Measurements from ENCODE around the gene TMOD4. TPM values are rescaled to one million over a fixed set of nuclear protein-coding genes. Genes with fewer than 3 reads are reported as not detected.

Gene TMOD4
- total and polyA plus RNA-seq, 3 experiments from 2014 or later, result 1.0 to 3.7 (median 2.4) TPM

- peaks cover 0 to 4% (median 0%) of the 10 kb centered on the region in 3 donors for H3K4me1 Mint-ChIP-seq
- no peaks in the 10 kb centered on the region for H3K9me3 ChIP-seq (ENCODE audit: low read length)
- no peak for DNase-seq
- peak overlapping the region in 2 of 8 donors; percentile 82 to 95 for H3K27ac Mint-ChIP-seq
- ChIA-PET POLR2A (interaction anchor here (0.6 to 1.4 kb wide), 2 partner anchors 9 to 585 kb away, joined by 3 read pairs; partner anchors contain the start of genes LYSMD1 and SCNM1), CTCF (interaction anchor here (0.5 to 1.5 kb wide), 5 partner anchors 14 to 78 kb away, joined by 3 to 6 read pairs (median 3); partner anchors contain the start of gene VPS72)
- peaks cover 0 to 1% of the 10 kb centered on the region in 2 donors for H3K27me3 Mint-ChIP-seq
- H3K4me3 ChIP-seq (ENCODE audit: low read length), result no peak overlapping the region
- H3K36me3 Mint-ChIP-seq, result peaks cover 9 to 84% (median 26%) of the 10 kb centered on the region in 3 donors
- H3K36me3 ChIP-seq (ENCODE audit: insufficient read depth, low read length), result peaks cover 20% of the 10 kb centered on the region
- H3K27me3 ChIP-seq (ENCODE audit: insufficient read depth, low read length, poor library complexity, severe bottlenecking), result no peaks in the 10 kb centered on the region
- no peaks in the 10 kb centered on the region for H3K9me3 Mint-ChIP-seq
- no peak overlapping the region for H3K4me3 Mint-ChIP-seq
- H3K4me1 ChIP-seq (ENCODE audit: insufficient read depth, low read length), result no peaks in the 10 kb centered on the region
- H3K27ac ChIP-seq (ENCODE audit: low read depth, low read length), result no peak overlapping the region
Observed at GRCh38 chr1:151175041-151175741, 590 bp downstream of the TMOD4 start.

- Histone ChIP-seq H3K36me3 (ENCODE audit: insufficient read depth, low read length) (peaks cover 19% of the 10 kb centered on the region), H3K9me3 (ENCODE audit: low read length) (no peaks in the 10 kb centered on the region), H3K4me1 (ENCODE audit: insufficient read depth, low read length) (peaks cover 11% of the 10 kb centered on the region), H3K27me3 (ENCODE audit: insufficient read depth, low read length, poor library complexity, severe bottlenecking) (no peaks in the 10 kb centered on the region), H3K27ac (ENCODE audit: low read depth, low read length) (no peak overlapping the region), H3K4me3 (ENCODE audit: low read length) (no peak overlapping the region)
- no peaks in the 10 kb centered on the region for H3K9me3 Mint-ChIP-seq
- ChIA-PET POLR2A (no interaction called here), CTCF (interaction anchor here (1.2 to 1.9 kb wide), 3 partner anchors 15 to 72 kb away, joined by 3 to 6 read pairs (median 4); partner anchors contain the start of gene TNFAIP8L2)
- DNase-seq, result no peak
- H3K4me3 Mint-ChIP-seq, result peak overlapping the region in 1 of 7 donors; percentile 54
- H3K27me3 Mint-ChIP-seq, result peaks cover 0 to 1% of the 10 kb centered on the region in 2 donors
- H3K36me3 Mint-ChIP-seq, result peaks cover 5 to 78% (median 7%) of the 10 kb centered on the region in 3 donors
- H3K27ac Mint-ChIP-seq, result peak overlapping the region in 5 of 8 donors; percentile 10 to 77 (median 56)
- peaks cover 9 to 22% (median 12%) of the 10 kb centered on the region in 3 donors for H3K4me1 Mint-ChIP-seq
Observed at GRCh38 chr1:151171190-151171589, 4.6 kb downstream of the TMOD4 start.

GRCh38 chr1:151167116-151167515, 8.7 kb downstream of the TMOD4 start:
- peak overlapping the region; percentile 92 to 99 (median 95) for H3K4me3 Mint-ChIP-seq
- peaks cover 9% of the 10 kb centered on the region for H3K36me3 ChIP-seq (ENCODE audit: insufficient read depth, low read length)
- H3K9me3 ChIP-seq (ENCODE audit: low read length), result no peaks in the 10 kb centered on the region
- H3K9me3 Mint-ChIP-seq, result peaks cover 0 to 2% (median 0%) of the 10 kb centered on the region in 5 donors
- H3K27me3 Mint-ChIP-seq, result peaks cover 0 to 4% of the 10 kb centered on the region in 2 donors
- DNase-seq, result no peak
- no peaks in the 10 kb centered on the region for H3K27me3 ChIP-seq (ENCODE audit: insufficient read depth, low read length, poor library complexity, severe bottlenecking)
- H3K4me3 ChIP-seq (ENCODE audit: low read length), result peak overlapping the region; percentile 94
- peaks cover 0 to 62% (median 6%) of the 10 kb centered on the region in 3 donors for H3K36me3 Mint-ChIP-seq
- ChIA-PET CTCF (interaction anchor here (3.2 kb wide), 1 partner anchor 11 kb away, joined by 17 read pairs; the partner anchor contains the start of gene TNFAIP8L2), POLR2A (interaction anchor here (1.4 to 2.4 kb wide), 2 partner anchors 10 to 23 kb away, joined by 5 to 8 read pairs; partner anchors contain the start of genes TNFAIP8L2 and VPS72)
- H3K4me1 ChIP-seq (ENCODE audit: insufficient read depth, low read length), result peaks cover 28% of the 10 kb centered on the region
- peak overlapping the region in 6 of 8 donors; percentile 29 to 94 (median 82) for H3K27ac Mint-ChIP-seq
- peaks cover 31 to 52% (median 37%) of the 10 kb centered on the region in 3 donors for H3K4me1 Mint-ChIP-seq
- H3K27ac ChIP-seq (ENCODE audit: low read depth, low read length), result peak overlapping the region; percentile 78

GRCh38 chr1:151166505-151166956, 9.2 kb downstream of the TMOD4 start:
- H3K36me3 Mint-ChIP-seq, result peaks cover 0 to 65% (median 6%) of the 10 kb centered on the region in 3 donors
- ChIA-PET POLR2A (interaction anchor here (0.6 to 2.4 kb wide), 4 partner anchors 8 to 110 kb away, joined by 3 to 8 read pairs (median 4); partner anchors contain the start of genes TNFAIP8L2 and VPS72), CTCF (interaction anchor here (0.8 to 3.2 kb wide), 2 partner anchors 10 to 114 kb away, joined by 3 to 17 read pairs; partner anchors contain the start of gene TNFAIP8L2)
- H3K4me3 ChIP-seq (ENCODE audit: low read length), result peak overlapping the region; percentile 94
- peaks cover 0 to 2% (median 0%) of the 10 kb centered on the region in 5 donors for H3K9me3 Mint-ChIP-seq
- no peaks in the 10 kb centered on the region for H3K9me3 ChIP-seq (ENCODE audit: low read length)
- peaks cover 34% of the 10 kb centered on the region for H3K4me1 ChIP-seq (ENCODE audit: insufficient read depth, low read length)
- H3K27ac ChIP-seq (ENCODE audit: low read depth, low read length), result peak overlapping the region; percentile 78
- DNase-seq, result no peak
- H3K27me3 ChIP-seq (ENCODE audit: insufficient read depth, low read length, poor library complexity, severe bottlenecking), result no peaks in the 10 kb centered on the region
- H3K4me3 Mint-ChIP-seq, result peak overlapping the region; percentile 92 to 99 (median 95)
- H3K27ac Mint-ChIP-seq, result peak overlapping the region in 7 of 8 donors; percentile 91 to 99 (median 94)
- peaks cover 9% of the 10 kb centered on the region for H3K36me3 ChIP-seq (ENCODE audit: insufficient read depth, low read length)
- H3K27me3 Mint-ChIP-seq, result peaks cover 0 to 3% of the 10 kb centered on the region in 2 donors
- H3K4me1 Mint-ChIP-seq, result peaks cover 37 to 58% (median 43%) of the 10 kb centered on the region in 3 donors

GRCh38 chr1:151165738-151166504, 9.9 kb downstream of the TMOD4 start, which contains the start of the genes LYSMD1 and SCNM1:
Gene LYSMD1 (minus strand): TSS chr1:151165902. CDS start chr1:151165258, 644 bp downstream.
Gene SCNM1 (plus strand): TSS chr1:151166144. CDS start chr1:151166153, 9 bp downstream.
- CTCF ChIA-PET, result interaction anchor here (0.8 to 3.2 kb wide), 2 partner anchors 10 to 113 kb away, joined by 3 to 17 read pairs; partner anchors contain the start of gene TNFAIP8L2
- peaks cover 0 to 2% (median 0%) of the 10 kb centered on the region in 5 donors for H3K9me3 Mint-ChIP-seq
- H3K4me1 Mint-ChIP-seq, result peaks cover 39 to 64% (median 46%) of the 10 kb centered on the region in 3 donors

GRCh38 chr1:151165281-151165737, 10.5 kb downstream of the TMOD4 start:
- ChIA-PET CTCF (interaction anchor here (3.2 kb wide), 1 partner anchor 9 kb away, joined by 17 read pairs; the partner anchor contains the start of gene TNFAIP8L2), POLR2A (interaction anchor here (0.6 to 2.4 kb wide), 3 partner anchors 8 to 89 kb away, joined by 3 to 8 read pairs (median 3); partner anchors contain the start of genes PSMD4 and TNFAIP8L2)
- H3K9me3 Mint-ChIP-seq, result peaks cover 0 to 2% (median 0%) of the 10 kb centered on the region in 5 donors
- peak overlapping the region; percentile 92 to 99 (median 95) for H3K4me3 Mint-ChIP-seq
- Histone ChIP-seq H3K36me3 (ENCODE audit: insufficient read depth, low read length) (peaks cover 9% of the 10 kb centered on the region), H3K4me3 (ENCODE audit: low read length) (peak overlapping the region; percentile 94), H3K9me3 (ENCODE audit: low read length) (no peaks in the 10 kb centered on the region), H3K27me3 (ENCODE audit: insufficient read depth, low read length, poor library complexity, severe bottlenecking) (no peaks in the 10 kb centered on the region), H3K27ac (ENCODE audit: low read depth, low read length) (peak overlapping the region; percentile 78), H3K4me1 (ENCODE audit: insufficient read depth, low read length) (peaks cover 41% of the 10 kb centered on the region)
- H3K27me3 Mint-ChIP-seq, result peaks cover 0 to 3% of the 10 kb centered on the region in 2 donors
- H3K36me3 Mint-ChIP-seq, result peaks cover 0 to 60% (median 5%) of the 10 kb centered on the region in 3 donors
- H3K4me1 Mint-ChIP-seq, result peaks cover 42 to 70% (median 47%) of the 10 kb centered on the region in 3 donors
- DNase-seq, result peak in 2 of 5 donors; percentile 13 to 52
- H3K27ac Mint-ChIP-seq, result peak overlapping the region; percentile 91 to 99 (median 95)

More at GRCh38 chr1:151165738-151166504, 9.9 kb downstream of the TMOD4 start, which contains the start of the genes LYSMD1 and SCNM1:
- peaks cover 0 to 3% of the 10 kb centered on the region in 2 donors for H3K27me3 Mint-ChIP-seq
- peak within 1 kb of the TSS; percentile 91 to 99 (median 95) for H3K27ac Mint-ChIP-seq
- Histone ChIP-seq H3K4me3 (ENCODE audit: low read length) (peak within 1 kb of the TSS; percentile 94), H3K9me3 (ENCODE audit: low read length) (no peaks in the 10 kb centered on the region), H3K27me3 (ENCODE audit: insufficient read depth, low read length, poor library complexity, severe bottlenecking) (no peaks in the 10 kb centered on the region), H3K4me1 (ENCODE audit: insufficient read depth, low read length) (peaks cover 36% of the 10 kb centered on the region), H3K27ac (ENCODE audit: low read depth, low read length) (peak within 1 kb of the TSS; percentile 78), H3K36me3 (ENCODE audit: insufficient read depth, low read length) (peaks cover 9% of the 10 kb centered on the region)
- POLR2A ChIA-PET, result interaction anchor here (0.6 to 2.4 kb wide), 4 partner anchors 9 to 110 kb away, joined by 3 to 8 read pairs (median 4); partner anchors contain the start of genes TNFAIP8L2 and VPS72
- peak; percentile 94 to 98 (median 97) for DNase-seq
- H3K36me3 Mint-ChIP-seq, result peaks cover 0 to 63% (median 6%) of the 10 kb centered on the region in 3 donors
- H3K4me3 Mint-ChIP-seq, result peak within 1 kb of the TSS; percentile 92 to 99 (median 95)
